ENCODE data around the gene PFKP. TPM values are rescaled to one million over a fixed set of nuclear protein-coding genes. Genes with fewer than 3 reads are reported as not detected.

PFKP gene
- total and polyA plus RNA-seq, 5 donors = 86.8 to 120 (median 113) TPM

DNA sequence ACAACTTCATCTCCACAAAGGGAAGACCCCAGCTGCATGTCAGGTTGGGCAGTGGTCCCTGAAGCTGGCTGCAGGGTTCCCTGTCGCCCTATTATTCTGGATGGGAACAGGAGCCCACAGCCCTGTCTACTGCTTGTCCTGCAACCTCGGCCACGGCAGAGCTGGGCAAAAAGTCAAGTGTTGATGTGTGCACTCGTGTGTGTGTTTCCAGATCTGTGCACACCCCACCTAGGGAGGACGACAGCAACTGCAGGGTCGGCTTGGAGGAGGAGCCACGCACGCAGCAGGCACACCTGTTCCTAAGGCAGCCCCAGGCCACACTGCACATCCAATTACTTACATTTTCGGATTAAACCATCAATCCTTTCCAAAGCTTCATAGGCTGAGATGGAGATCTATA lies 81.6 kb downstream of the PFKP start:
- WGBS = 72% methylated on average over 9 of the region's 9 CpGs
- DNase-seq = no peak
- Histone ChIP-seq H3K4me1 (ENCODE audit: control insufficient read depth, insufficient read depth, low read length) (no peaks in the 10 kb centered on the region), H3K27me3 (ENCODE audit: control insufficient read depth, insufficient read depth) (no peaks in the 10 kb centered on the region), H3K4me3 (ENCODE audit: low read length) (no peak overlapping the region), H3K9me3 (ENCODE audit: control insufficient read depth, low read length) (no peaks in the 10 kb centered on the region), H3K27ac (ENCODE audit: low read length) (no peak overlapping the region)
- intact Hi-C loops (cut with DNase I) = no loop called here
- ATAC-seq = no peak

DNA sequence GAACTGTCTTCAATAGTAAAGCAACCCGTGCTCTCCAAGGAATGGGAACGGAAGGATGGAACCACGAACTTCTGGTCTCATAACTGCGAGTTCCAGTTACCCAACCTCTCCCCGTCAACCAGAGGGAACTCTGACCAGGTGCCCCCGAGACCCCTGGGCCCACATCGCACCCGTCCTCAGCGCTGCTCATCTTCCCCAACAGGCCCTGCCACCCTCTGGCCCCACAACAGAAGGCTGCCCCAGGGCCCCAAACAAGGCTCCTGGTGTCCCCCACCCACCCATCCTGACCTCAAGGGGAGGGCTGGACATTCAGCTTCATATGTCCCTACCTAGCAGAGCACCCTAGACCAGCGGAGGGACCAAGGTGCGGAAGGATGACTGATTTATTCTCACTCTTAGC lies 82.6 kb downstream of the PFKP start:
- no peak overlapping the region for H3K27ac ChIP-seq (ENCODE audit: low read length)
- no peaks in the 10 kb centered on the region for H3K9me3 ChIP-seq (ENCODE audit: control insufficient read depth, low read length)
- no peak for DNase-seq
- 84% methylated on average over 11 of the region's 11 CpGs for WGBS
- no peaks in the 10 kb centered on the region for H3K27me3 ChIP-seq (ENCODE audit: control insufficient read depth, insufficient read depth)
- intact Hi-C loops (cut with DNase I) = no loop called here
- no peak for ATAC-seq
- no peak overlapping the region for H3K4me3 ChIP-seq (ENCODE audit: low read length)
- H3K4me1 ChIP-seq (ENCODE audit: control insufficient read depth, insufficient read depth, low read length) = no peaks in the 10 kb centered on the region

DNA sequence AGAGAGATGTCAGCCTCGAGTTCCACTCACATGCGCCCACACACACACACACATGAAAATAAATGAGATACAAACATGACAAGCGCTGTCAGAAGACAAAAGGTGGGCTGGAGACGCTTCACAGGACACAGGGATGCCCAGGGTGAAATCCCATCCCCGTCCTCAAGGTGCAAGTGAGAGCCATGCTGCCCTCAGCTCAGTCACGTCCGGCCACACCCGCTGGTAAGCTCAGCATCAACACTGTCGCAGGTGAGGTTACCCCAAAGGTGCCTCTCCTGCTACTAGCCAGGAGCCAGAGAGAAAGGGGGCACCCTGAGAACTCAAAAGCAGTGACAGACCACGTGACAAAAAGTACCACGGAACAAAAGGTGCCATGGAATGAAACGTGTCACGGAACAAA lies 83.0 kb downstream of the PFKP start:
- Histone ChIP-seq H3K9me3 (ENCODE audit: control insufficient read depth, low read length) (no peaks in the 10 kb centered on the region), H3K27ac (ENCODE audit: low read length) (no peak overlapping the region), H3K4me1 (ENCODE audit: control insufficient read depth, insufficient read depth, low read length) (no peaks in the 10 kb centered on the region), H3K27me3 (ENCODE audit: control insufficient read depth, insufficient read depth) (no peaks in the 10 kb centered on the region), H3K4me3 (ENCODE audit: low read length) (no peak overlapping the region)
- no peak for DNase-seq
- no peak for ATAC-seq
- intact Hi-C loops (cut with DNase I) = no loop called here
- WGBS = 91% methylated on average over 13 of the region's 13 CpGs

DNA sequence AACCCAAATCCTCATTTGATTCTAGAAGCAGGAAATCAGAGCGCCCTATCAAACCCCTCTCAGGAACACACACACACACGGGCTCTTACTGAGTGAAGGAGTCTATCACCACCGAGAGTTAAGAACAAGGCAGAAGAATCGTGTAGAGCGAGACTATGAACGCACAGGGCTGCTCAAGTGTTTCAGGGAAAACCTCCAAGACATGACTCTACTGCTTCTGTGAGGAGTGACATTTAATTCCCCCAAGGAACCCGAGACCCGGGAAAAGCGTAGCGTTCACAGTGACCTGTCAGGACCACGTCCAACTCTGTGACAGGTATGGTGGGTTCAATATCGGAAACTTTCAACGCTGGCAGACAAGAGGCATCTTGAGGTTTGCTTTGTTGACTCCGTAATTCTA lies 83.6 kb downstream of the PFKP start:
- H3K27ac ChIP-seq (ENCODE audit: low read length) = no peak overlapping the region
- DNase-seq (no peak), ATAC-seq (no peak)
- no peaks in the 10 kb centered on the region for H3K4me1 ChIP-seq (ENCODE audit: control insufficient read depth, insufficient read depth, low read length)
- WGBS = 89% methylated on average over 14 of the region's 14 CpGs
- H3K4me3 ChIP-seq (ENCODE audit: low read length) = no peak overlapping the region
- no peaks in the 10 kb centered on the region for H3K9me3 ChIP-seq (ENCODE audit: control insufficient read depth, low read length)
- no peaks in the 10 kb centered on the region for H3K27me3 ChIP-seq (ENCODE audit: control insufficient read depth, insufficient read depth)
- intact Hi-C loops (cut with DNase I) = no loop called here

DNA sequence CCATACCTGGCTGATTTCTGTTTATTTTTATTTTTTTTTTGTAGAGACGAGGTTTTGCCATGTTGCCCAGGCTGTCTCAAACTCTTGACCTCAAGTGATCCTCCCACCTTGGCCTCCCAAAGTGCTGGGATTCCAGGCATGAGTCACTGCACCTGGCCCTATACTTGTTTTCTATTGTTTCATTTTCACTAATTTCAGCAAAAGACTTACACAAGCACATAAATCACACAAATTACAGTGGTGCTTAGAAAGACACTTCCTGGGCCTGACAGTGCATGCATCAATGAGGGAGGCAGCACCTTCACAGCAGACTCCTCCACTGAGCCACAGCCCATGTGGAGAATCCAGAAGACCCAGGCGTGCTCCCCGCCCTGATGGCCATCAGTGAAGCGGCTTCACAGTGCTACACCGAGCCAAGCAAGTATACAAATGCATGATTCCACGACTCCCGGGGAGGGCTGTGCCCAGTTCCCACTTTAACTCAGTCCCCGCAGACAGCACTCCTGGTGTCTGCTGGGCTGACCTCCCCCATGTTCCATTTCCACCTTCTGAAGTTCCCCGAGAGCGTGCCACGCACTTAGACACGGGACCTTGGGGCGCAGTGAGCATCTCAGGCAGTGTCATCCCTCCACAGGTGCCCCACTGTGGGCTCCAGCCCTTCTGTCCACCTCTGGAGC lies 84.7 kb downstream of the PFKP start:
- H3K9me3 ChIP-seq (ENCODE audit: control insufficient read depth, low read length) = no peaks in the 10 kb centered on the region
- intact Hi-C loops (cut with DNase I) = no loop called here
- WGBS = 96% methylated on average over 13 of the region's 13 CpGs
- ATAC-seq (peak in 1 of 2 donors; percentile 25), DNase-seq (no peak)
- no peaks in the 10 kb centered on the region for H3K27me3 ChIP-seq (ENCODE audit: control insufficient read depth, insufficient read depth)
- H3K4me1 ChIP-seq (ENCODE audit: control insufficient read depth, insufficient read depth, low read length) = no peaks in the 10 kb centered on the region
- H3K27ac ChIP-seq (ENCODE audit: low read length) = no peak overlapping the region
- H3K4me3 ChIP-seq (ENCODE audit: low read length) = no peak overlapping the region

DNA sequence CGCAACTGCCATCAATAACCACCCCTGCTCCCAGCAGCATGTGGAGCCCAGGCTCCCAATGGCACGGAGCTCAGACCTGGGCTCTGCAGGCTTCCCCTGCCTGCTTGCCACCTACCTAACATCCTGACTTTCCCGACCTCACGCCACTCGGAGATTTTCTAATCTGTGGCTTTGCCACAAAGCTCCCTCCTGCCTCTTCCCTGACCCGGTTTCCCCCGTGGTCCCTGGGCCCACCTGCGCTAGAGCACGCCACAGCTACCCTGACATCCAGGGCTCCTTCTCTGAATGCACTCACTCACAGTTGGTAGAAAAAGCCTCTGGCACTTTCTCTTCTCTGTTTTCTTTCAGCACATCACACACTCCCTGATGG lies 85.2 kb downstream of the PFKP start:
- WGBS = 84% methylated on average over 9 of the region's 9 CpGs
- Histone ChIP-seq H3K27ac (ENCODE audit: low read length) (no peak overlapping the region), H3K27me3 (ENCODE audit: control insufficient read depth, insufficient read depth) (no peaks in the 10 kb centered on the region), H3K9me3 (ENCODE audit: control insufficient read depth, low read length) (no peaks in the 10 kb centered on the region), H3K4me1 (ENCODE audit: control insufficient read depth, insufficient read depth, low read length) (no peaks in the 10 kb centered on the region), H3K4me3 (ENCODE audit: low read length) (no peak overlapping the region)
- DNase-seq (no peak), ATAC-seq (peak in 1 of 2 donors; percentile 27)
- intact Hi-C loops (cut with DNase I) = no loop called here

DNA sequence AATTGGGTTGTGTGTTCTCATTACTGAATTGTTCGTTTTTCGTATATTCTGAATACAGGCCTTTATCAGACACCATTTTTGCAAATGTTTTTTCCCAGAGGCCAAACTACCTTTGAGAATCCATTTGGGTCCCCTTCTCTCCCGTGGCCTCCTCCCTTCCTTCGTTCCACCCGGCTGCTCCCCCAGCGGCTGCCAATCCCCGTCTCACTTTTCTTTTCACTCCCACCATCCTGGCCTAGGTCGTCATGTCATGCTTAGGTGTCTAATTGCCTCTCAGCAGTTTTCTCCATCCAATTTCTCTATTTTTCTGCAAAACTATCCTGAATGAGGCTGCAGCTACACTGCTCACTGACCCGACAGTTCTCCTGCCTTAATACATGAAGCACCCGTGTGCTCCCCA lies 87.3 kb downstream of the PFKP start:
- intact Hi-C loops (cut with DNase I) = no loop called here
- ATAC-seq (no peak), DNase-seq (no peak)
- Histone ChIP-seq H3K4me3 (ENCODE audit: low read length) (no peak overlapping the region), H3K9me3 (ENCODE audit: control insufficient read depth, low read length) (no peaks in the 10 kb centered on the region), H3K4me1 (ENCODE audit: control insufficient read depth, insufficient read depth, low read length) (no peaks in the 10 kb centered on the region), H3K27me3 (ENCODE audit: control insufficient read depth, insufficient read depth) (no peaks in the 10 kb centered on the region), H3K27ac (ENCODE audit: low read length) (no peak overlapping the region)
- WGBS = 96% methylated on average over 10 of the region's 10 CpGs

DNA sequence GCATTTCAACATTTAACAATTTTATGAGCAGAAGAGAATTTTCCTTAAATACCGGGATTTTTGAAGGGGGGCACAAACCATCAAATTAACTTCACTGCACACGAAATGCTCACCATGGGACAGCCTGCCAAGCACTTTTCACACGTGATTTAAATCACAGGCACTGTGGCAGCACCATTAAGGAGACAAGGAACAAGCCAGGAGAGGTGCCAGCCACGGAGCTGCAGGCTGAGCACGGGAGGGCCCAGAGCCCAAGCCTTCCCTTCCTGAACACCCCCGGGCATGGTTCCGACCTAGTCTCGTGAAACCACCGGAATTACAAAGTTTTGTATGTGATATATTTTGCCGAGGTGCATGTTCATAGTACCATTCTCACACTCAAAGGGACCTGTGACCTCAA lies 91.8 kb downstream of the PFKP start:
- Histone ChIP-seq H3K27me3 (ENCODE audit: control insufficient read depth, insufficient read depth) (no peaks in the 10 kb centered on the region), H3K4me1 (ENCODE audit: control insufficient read depth, insufficient read depth, low read length) (no peaks in the 10 kb centered on the region), H3K9me3 (ENCODE audit: control insufficient read depth, low read length) (no peaks in the 10 kb centered on the region), H3K4me3 (ENCODE audit: low read length) (no peak overlapping the region), H3K27ac (ENCODE audit: low read length) (no peak overlapping the region)
- ATAC-seq = peak; percentile 62 to 81
- intact Hi-C loops (cut with DNase I) = no loop called here
- no peak for DNase-seq
- 77% methylated on average over 10 of the region's 10 CpGs for WGBS

DNA sequence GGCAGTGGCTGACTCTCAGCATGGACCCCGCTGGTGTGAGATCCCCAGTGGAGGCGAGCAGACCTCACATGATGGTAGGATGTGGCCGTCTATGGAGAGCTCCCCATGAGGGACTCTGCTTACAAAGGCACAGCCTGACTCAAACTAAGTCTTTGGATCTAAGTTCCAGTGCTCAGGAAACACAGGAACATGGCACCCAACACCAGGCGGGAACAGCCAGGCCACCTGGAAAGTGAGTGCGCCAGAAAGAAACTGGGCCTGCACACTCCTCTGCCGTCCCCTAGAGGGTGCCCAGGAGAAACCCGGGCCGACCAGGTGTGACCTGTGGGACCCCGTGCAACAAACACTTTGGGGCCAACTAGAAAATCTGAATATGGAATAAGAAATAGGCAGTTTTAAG lies 95.2 kb downstream of the PFKP start:
- DNase-seq = no peak
- no peaks in the 10 kb centered on the region for H3K27me3 ChIP-seq (ENCODE audit: control insufficient read depth, insufficient read depth)
- intact Hi-C loops (cut with DNase I) = no loop called here
- WGBS = 94% methylated on average over 9 of the region's 9 CpGs
- H3K4me1 ChIP-seq (ENCODE audit: control insufficient read depth, insufficient read depth, low read length) = no peaks in the 10 kb centered on the region
- no peak for ATAC-seq
- H3K4me3 ChIP-seq (ENCODE audit: low read length) = no peak overlapping the region
- no peak overlapping the region for H3K27ac ChIP-seq (ENCODE audit: low read length)
- no peaks in the 10 kb centered on the region for H3K9me3 ChIP-seq (ENCODE audit: control insufficient read depth, low read length)

DNA sequence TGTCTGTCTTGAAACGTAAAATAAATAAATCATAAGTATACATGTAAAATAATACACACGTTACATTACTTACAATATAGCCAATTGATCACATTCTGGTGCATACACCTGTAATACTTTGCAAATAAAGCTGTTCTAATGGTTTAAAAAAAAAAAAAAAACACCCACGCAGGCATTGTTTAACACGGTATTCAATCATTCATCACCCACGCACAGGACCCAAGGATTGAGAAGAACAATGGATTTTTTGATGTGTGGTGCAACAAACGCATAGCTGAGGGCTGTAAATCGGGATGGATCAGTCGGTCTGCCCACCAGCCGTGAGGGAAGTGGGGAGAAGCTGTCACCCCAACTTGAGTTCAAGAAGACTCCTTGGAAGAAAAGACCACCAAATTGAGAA lies 96.5 kb downstream of the PFKP start:
- ATAC-seq (no peak), DNase-seq (no peak)

DNA sequence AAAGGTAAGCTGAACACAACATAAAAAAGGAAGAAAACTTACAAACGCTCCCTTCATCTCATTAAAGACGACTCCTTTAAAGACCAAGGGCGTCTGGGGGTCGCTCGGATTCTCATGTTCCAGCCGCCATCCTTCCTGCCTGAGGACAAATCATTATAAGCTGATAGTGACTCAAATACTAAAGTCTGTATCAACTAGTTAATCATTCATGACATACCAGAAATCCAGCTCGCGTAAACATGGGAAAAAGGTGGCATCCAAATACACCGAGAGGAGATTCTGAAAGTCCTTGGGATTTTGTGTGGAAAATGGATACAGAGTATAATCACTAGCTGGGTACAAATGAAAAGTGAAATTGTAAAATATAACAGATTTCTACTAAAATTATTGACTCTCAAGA lies 97.8 kb downstream of the PFKP start:
- H3K4me1 ChIP-seq (ENCODE audit: control insufficient read depth, insufficient read depth, low read length) = no peaks in the 10 kb centered on the region
- H3K27ac ChIP-seq (ENCODE audit: low read length) = no peak overlapping the region
- intact Hi-C loops (cut with DNase I) = no loop called here
- no peak overlapping the region for H3K4me3 ChIP-seq (ENCODE audit: low read length)
- no peaks in the 10 kb centered on the region for H3K9me3 ChIP-seq (ENCODE audit: control insufficient read depth, low read length)
- no peak for DNase-seq
- H3K27me3 ChIP-seq (ENCODE audit: control insufficient read depth, insufficient read depth) = no peaks in the 10 kb centered on the region
- WGBS = 90% methylated on average over 9 of the region's 9 CpGs
- ATAC-seq = no peak

More for the DNA sequence above, 96.5 kb downstream of the PFKP start:
- no peak overlapping the region for H3K27ac ChIP-seq (ENCODE audit: low read length)
- H3K9me3 ChIP-seq (ENCODE audit: control insufficient read depth, low read length) = no peaks in the 10 kb centered on the region
- no peaks in the 10 kb centered on the region for H3K4me1 ChIP-seq (ENCODE audit: control insufficient read depth, insufficient read depth, low read length)
- H3K4me3 ChIP-seq (ENCODE audit: low read length) = no peak overlapping the region
- intact Hi-C loops (cut with DNase I) = no loop called here
- 80% methylated on average over 9 of the region's 9 CpGs for WGBS
- H3K27me3 ChIP-seq (ENCODE audit: control insufficient read depth, insufficient read depth) = no peaks in the 10 kb centered on the region

Measured in right cardiac atrium (tissue), 5 donors.